Activated CD4-positive, alpha-beta T cell treated with anti-CD3 and anti-CD28 coated beads, Interleukin-2, amount 10 ng/mL, durations not matched to agents 7 days and 5 days (primary cell): Measurements from ENCODE around the gene LMX1B. TPM values are rescaled to one million over a fixed set of nuclear protein-coding genes. Genes with fewer than 3 reads are reported as not detected.
A peak's percentile ranks its signal among the peaks of the same experiment; 100 is the strongest.

Source experiments
- CTCF ChIA-PET: fragments of 350-600 bp; sonication (Branson Sonifier 250); formaldehyde crosslinking; loops from one replicate; lab custom pipeline; 2021; ENCODE audit warnings: antibody characterized with exemption; lab: Charles Lee
- POLR2A ChIA-PET: fragments of 350-600 bp; sonication (Branson Sonifier 250); formaldehyde crosslinking; loops from one replicate; lab custom pipeline; 2021; ENCODE audit warnings: antibody characterized with exemption; lab: Charles Lee
- DNase-seq: peaks from one replicate; pipeline ENCODE4 v3.0.0-alpha.2; 2020
- H3K27ac Mint-ChIP-seq: one replicate; pipeline ENCODE4 v1.8.0; 2021; ENCODE audit warnings: mild to moderate bottlenecking, moderate library complexity, mixed read lengths
- H3K27me3 Mint-ChIP-seq: one replicate; pipeline ENCODE4 v1.8.0; 2021; ENCODE audit warnings: mixed read lengths
- H3K36me3 Mint-ChIP-seq: one replicate; pipeline ENCODE4 v1.8.0; 2021; ENCODE audit warnings: low read depth, mixed read lengths
- H3K4me1 Mint-ChIP-seq: one replicate; pipeline ENCODE4 v1.8.0; 2021; ENCODE audit warnings: mixed read lengths
- H3K4me3 Mint-ChIP-seq: one replicate; pipeline ENCODE4 v1.8.0; 2021; ENCODE audit warnings: mild to moderate bottlenecking, moderate library complexity, mixed read lengths
- H3K9me3 Mint-ChIP-seq: one replicate; pipeline ENCODE4 v1.8.0; 2021; ENCODE audit warnings: mixed read lengths
- total RNA-seq, 2 experiments: library from RNA; stranded (reverse); gene quantifications; one replicate each; pipeline ENCODE4 v1.2.3, GENCODE V29; 2021

LMX1B gene
- total RNA-seq, 2 experiments from 2014 or later: not detected

- ChIA-PET POLR2A (no interaction called here), CTCF (interaction anchor here (0.7 kb wide), 1 partner anchor 1026 kb away, joined by 3 read pairs; no protein-coding TSS in a partner anchor)
- H3K27ac Mint-ChIP-seq: no peak overlapping the region
- H3K4me3 Mint-ChIP-seq: no peak overlapping the region
- H3K36me3 Mint-ChIP-seq: no peaks in the 10 kb centered on the region
- peaks cover 8% of the 10 kb centered on the region for H3K4me1 Mint-ChIP-seq
- H3K27me3 Mint-ChIP-seq: peaks cover 65% of the 10 kb centered on the region
- no peaks in the 10 kb centered on the region for H3K9me3 Mint-ChIP-seq
- no peak for DNase-seq
Observed at GRCh38 chr9:126607086-126607485, 6.6 kb upstream of the LMX1B start.

- no peak for DNase-seq
- Mint-ChIP-seq H3K9me3 (no peaks in the 10 kb centered on the region), H3K36me3 (no peaks in the 10 kb centered on the region), H3K27ac (no peak overlapping the region), H3K27me3 (peaks cover 68% of the 10 kb centered on the region), H3K4me3 (no peak overlapping the region), H3K4me1 (peaks cover 10% of the 10 kb centered on the region)
- ChIA-PET CTCF (interaction anchor here (0.7 to 1.1 kb wide), 2 partner anchors 98 to 1027 kb away, joined by 3 read pairs; no protein-coding TSS in a partner anchor), POLR2A (no interaction called here)
Observed at GRCh38 chr9:126607731-126608130, 6.0 kb upstream of the LMX1B start.

GRCh38 chr9:126608551-126608950 is 5.2 kb upstream of the LMX1B start:
- DNase-seq: no peak
- Mint-ChIP-seq H3K36me3 (no peaks in the 10 kb centered on the region), H3K4me1 (peaks cover 13% of the 10 kb centered on the region), H3K27me3 (peaks cover 71% of the 10 kb centered on the region), H3K4me3 (no peak overlapping the region), H3K9me3 (no peaks in the 10 kb centered on the region), H3K27ac (no peak overlapping the region)
- ChIA-PET CTCF (interaction anchor here (1.1 kb wide), 1 partner anchor 97 kb away, joined by 3 read pairs; no protein-coding TSS in a partner anchor), POLR2A (no interaction called here)

DNA sequence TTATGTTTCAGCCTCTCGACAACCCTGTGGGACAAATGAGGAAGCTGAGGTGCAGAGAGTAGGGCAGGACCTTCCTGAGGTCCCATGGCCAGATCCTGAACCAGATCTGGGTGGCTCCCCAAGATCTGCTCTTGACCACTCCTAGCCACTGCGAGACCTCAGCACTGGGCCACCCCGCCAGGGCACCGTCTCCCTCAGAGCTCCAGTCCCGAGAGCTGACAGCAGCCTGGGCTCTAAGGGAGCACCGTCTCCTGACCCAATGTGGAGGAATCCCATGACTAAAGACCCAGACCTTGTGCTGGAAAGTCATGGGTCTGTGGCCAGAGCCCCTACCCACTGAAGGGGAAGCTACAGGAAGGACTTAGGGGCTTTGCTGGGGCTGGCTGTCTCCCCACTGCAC is 4.5 kb upstream of the LMX1B start:
- DNase-seq: no peak
- Mint-ChIP-seq H3K4me3 (no peak overlapping the region), H3K27ac (no peak overlapping the region), H3K36me3 (no peaks in the 10 kb centered on the region), H3K9me3 (no peaks in the 10 kb centered on the region), H3K4me1 (peaks cover 13% of the 10 kb centered on the region), H3K27me3 (peaks cover 65% of the 10 kb centered on the region)
- POLR2A ChIA-PET: no interaction called here
- CTCF ChIA-PET: no interaction called here

GRCh38 chr9:126609711-126610388 is 3.9 kb upstream of the LMX1B start:
- ChIA-PET CTCF (no interaction called here), POLR2A (no interaction called here)
- DNase-seq: no peak

GRCh38 chr9:126611193-126611591 is 2.5 kb upstream of the LMX1B start:
- no peak for DNase-seq
- no peaks in the 10 kb centered on the region for H3K9me3 Mint-ChIP-seq
- POLR2A ChIA-PET: no interaction called here
- H3K36me3 Mint-ChIP-seq: no peaks in the 10 kb centered on the region
- H3K27ac Mint-ChIP-seq: peak overlapping the region; percentile 38
- CTCF ChIA-PET: no interaction called here
- peaks cover 19% of the 10 kb centered on the region for H3K4me1 Mint-ChIP-seq
- H3K27me3 Mint-ChIP-seq: peaks cover 76% of the 10 kb centered on the region
- no peak overlapping the region for H3K4me3 Mint-ChIP-seq

More at GRCh38 chr9:126609711-126610388, 3.9 kb upstream of the LMX1B start:
- no peaks in the 10 kb centered on the region for H3K36me3 Mint-ChIP-seq
- H3K27me3 Mint-ChIP-seq: peaks cover 71% of the 10 kb centered on the region
- H3K9me3 Mint-ChIP-seq: no peaks in the 10 kb centered on the region
- H3K4me3 Mint-ChIP-seq: no peak overlapping the region
- H3K27ac Mint-ChIP-seq: no peak overlapping the region
- peaks cover 18% of the 10 kb centered on the region for H3K4me1 Mint-ChIP-seq

DNA sequence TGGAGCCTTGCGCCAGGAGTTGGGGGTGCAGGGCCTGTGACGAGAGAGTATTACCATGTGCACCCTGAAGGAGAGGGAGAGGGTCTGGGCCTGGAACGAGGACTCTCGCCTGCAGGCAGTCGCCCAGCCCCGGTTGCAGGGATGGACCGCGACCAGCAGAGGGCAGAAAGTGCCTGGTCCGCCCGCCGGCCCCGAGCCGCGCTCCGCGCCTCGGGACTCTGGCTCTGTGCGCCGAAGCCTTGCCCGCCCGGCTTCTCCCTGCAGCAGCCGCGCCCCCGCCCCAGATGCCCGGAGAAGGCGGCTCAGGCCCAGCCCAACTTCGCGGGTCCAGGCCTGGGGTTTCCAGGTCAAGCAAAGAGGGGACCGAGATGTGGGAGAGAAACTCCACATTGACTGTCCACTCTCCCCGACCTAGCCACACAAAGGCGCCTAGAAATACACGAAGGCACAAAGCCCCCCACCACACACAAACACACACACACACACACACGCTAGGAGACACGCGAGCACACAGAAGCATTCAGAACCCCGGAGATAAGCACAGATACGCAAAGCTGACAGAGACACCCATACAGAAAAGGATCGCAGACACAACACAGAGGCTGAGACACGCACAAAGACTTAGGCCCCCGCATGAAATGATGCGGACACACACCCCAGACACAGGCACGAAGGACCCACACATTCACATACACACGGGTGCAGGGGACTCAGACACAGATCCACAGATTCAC is 2.0 kb upstream of the LMX1B start:
- Mint-ChIP-seq H3K27ac (peak overlapping the region; percentile 38), H3K4me1 (peaks cover 20% of the 10 kb centered on the region), H3K36me3 (no peaks in the 10 kb centered on the region), H3K9me3 (no peaks in the 10 kb centered on the region), H3K4me3 (no peak overlapping the region), H3K27me3 (peaks cover 75% of the 10 kb centered on the region)
- POLR2A ChIA-PET: no interaction called here
- peak; percentile 72 for DNase-seq
- CTCF ChIA-PET: no interaction called here

DNA sequence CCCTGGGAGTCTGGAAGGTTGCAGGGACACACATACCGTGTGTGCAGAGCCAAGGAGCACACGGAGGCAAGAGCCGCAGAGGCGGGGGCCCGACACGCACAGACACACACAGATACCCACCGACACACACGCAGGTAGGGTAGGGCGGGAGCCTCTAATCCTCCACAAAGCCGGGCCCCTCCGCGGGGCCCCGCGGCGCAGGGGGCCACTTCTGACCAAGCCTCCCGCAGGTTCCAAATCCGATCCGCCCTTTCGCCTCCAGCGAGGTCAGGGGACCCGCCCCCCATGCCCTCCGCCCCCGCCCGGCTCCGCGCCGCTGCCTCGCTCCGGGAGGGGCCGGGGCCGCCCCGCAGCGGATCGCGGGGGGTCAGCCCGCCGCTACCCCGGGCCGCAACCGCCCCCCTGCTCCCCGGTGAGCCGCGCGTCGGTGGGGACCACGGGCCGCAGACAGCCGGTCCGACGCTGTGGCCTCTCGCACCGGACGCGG is 1.4 kb upstream of the LMX1B start:
- Mint-ChIP-seq H3K4me3 (no peak overlapping the region), H3K36me3 (no peaks in the 10 kb centered on the region), H3K4me1 (peaks cover 21% of the 10 kb centered on the region), H3K9me3 (no peaks in the 10 kb centered on the region), H3K27ac (no peak overlapping the region), H3K27me3 (peaks cover 75% of the 10 kb centered on the region)
- ChIA-PET CTCF (no interaction called here), POLR2A (no interaction called here)
- no peak for DNase-seq

- peaks cover 20% of the 10 kb centered on the region for H3K4me1 Mint-ChIP-seq
- CTCF ChIA-PET: no interaction called here
- DNase-seq: no peak
- no peaks in the 10 kb centered on the region for H3K9me3 Mint-ChIP-seq
- peak overlapping the region; percentile 50 for H3K4me3 Mint-ChIP-seq
- peak overlapping the region; percentile 64 for H3K27ac Mint-ChIP-seq
- H3K27me3 Mint-ChIP-seq: peaks cover 76% of the 10 kb centered on the region
- H3K36me3 Mint-ChIP-seq: no peaks in the 10 kb centered on the region
- POLR2A ChIA-PET: no interaction called here
Observed at GRCh38 chr9:126612813-126613641, 701 bp upstream of the LMX1B start.

DNA sequence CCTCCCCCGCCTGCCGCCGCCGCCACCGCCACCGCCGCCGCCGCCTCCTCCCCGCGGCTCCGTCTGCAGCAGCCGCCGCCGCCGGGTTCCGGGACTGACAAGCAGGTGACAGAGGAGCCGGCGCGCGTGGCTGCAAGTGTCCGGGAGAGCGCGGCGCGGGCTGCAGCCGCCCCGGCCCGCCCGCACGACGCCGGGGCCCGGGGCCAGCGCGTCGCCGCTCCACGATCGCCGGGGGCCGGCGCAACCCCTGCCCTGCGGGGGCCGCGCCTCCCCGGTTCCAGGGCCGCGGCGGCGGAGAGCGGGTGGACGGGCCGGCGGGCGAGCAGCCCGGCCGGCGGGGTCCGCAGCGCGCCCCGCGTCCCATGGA is 343 bp downstream of the LMX1B start:
- ChIA-PET CTCF (no interaction called here), POLR2A (no interaction called here)
- no peak for DNase-seq
- Mint-ChIP-seq H3K27ac (no peak overlapping the region), H3K27me3 (peaks cover 75% of the 10 kb centered on the region), H3K4me3 (no peak overlapping the region), H3K4me1 (peaks cover 24% of the 10 kb centered on the region), H3K9me3 (no peaks in the 10 kb centered on the region), H3K36me3 (no peaks in the 10 kb centered on the region)

DNA sequence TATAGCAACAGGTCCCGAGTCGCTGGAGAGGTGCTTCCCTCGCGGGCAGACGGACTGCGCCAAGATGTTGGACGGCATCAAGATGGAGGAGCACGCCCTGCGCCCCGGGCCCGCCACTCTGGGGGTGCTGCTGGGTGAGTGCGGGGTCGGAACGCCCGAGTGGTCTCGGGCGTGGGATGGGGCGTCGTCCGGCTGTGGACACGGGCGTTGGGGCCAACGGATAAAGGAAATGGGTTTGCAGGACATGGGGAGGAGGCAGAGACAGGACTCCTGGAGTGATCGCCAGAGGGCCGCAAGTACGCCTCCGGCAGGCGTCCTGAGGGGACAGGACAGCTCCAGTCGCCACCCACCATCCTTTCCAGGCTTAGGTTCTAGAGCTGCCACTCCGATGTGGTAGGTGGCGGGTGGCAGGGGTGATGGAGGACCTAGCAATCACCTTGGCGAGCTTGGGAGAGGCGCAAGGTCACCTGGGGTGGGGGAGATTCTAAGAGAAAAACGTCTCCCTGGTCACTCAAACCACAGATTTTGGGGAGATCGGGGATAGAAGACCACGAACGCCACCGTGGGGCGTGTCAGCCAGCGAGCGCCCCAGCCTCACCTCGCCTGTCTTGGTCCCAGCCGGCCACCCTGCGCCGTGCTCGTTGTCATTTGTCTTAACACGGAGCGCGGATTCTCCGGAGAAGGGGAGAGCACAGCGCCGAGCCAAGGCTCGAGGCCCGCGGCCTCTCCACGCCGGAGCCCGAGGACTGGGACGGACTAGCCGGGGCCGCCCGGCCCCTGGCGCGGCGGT is 922 bp downstream of the LMX1B start:
- no peaks in the 10 kb centered on the region for H3K36me3 Mint-ChIP-seq
- H3K9me3 Mint-ChIP-seq: no peaks in the 10 kb centered on the region
- DNase-seq: no peak
- peaks cover 75% of the 10 kb centered on the region for H3K27me3 Mint-ChIP-seq
- peaks cover 26% of the 10 kb centered on the region for H3K4me1 Mint-ChIP-seq
- peak overlapping the region; percentile 64 for H3K27ac Mint-ChIP-seq
- ChIA-PET CTCF (no interaction called here), POLR2A (no interaction called here)
- H3K4me3 Mint-ChIP-seq: peak overlapping the region; percentile 32

GRCh38 chr9:126615245-126615790 is 1.6 kb downstream of the LMX1B start:
- ChIA-PET POLR2A (no interaction called here), CTCF (no interaction called here)
- Mint-ChIP-seq H3K27me3 (peaks cover 76% of the 10 kb centered on the region), H3K4me3 (no peak overlapping the region), H3K27ac (no peak overlapping the region), H3K36me3 (no peaks in the 10 kb centered on the region), H3K9me3 (no peaks in the 10 kb centered on the region), H3K4me1 (peaks cover 26% of the 10 kb centered on the region)
- DNase-seq: peak; percentile 59
